HG02943 (cell line): Measurements from ENCODE around the gene ODF2.

Experiments
- ATAC-seq: cut with Tn5 transposase; IDR thresholded peaks from one replicate; pipeline ENCODE4 v1.9.1; 2021; ENCODE audit warnings: mild to moderate bottlenecking, low read depth, moderate library complexity; ENCODE audit not compliant: unreplicated experiment

ODF2 gene

GRCh38 chr9:128521956-128522355, 66.2 kb downstream of the ODF2 start:
- ATAC-seq = no peak

- ATAC-seq = no peak
Observed at GRCh38 chr9:128523199-128523925, 67.6 kb downstream of the ODF2 start.

- no peak for ATAC-seq
Observed at GRCh38 chr9:128526720-128527119, 70.9 kb downstream of the ODF2 start.

- ATAC-seq = no peak
Observed at GRCh38 chr9:128528445-128529160, 72.8 kb downstream of the ODF2 start.

GRCh38 chr9:128529191-128529590, 73.4 kb downstream of the ODF2 start:
- ATAC-seq = no peak

GRCh38 chr9:128532581-128532980, 76.8 kb downstream of the ODF2 start:
- ATAC-seq = no peak

- no peak for ATAC-seq
Observed at GRCh38 chr9:128540634-128541360, 85.0 kb downstream of the ODF2 start.

- ATAC-seq = no peak
Observed at GRCh38 chr9:128546504-128546903, 90.7 kb downstream of the ODF2 start.

- ATAC-seq = no peak
Observed at GRCh38 chr9:128548876-128549275, 93.1 kb downstream of the ODF2 start.

GRCh38 chr9:128550226-128550625, 94.4 kb downstream of the ODF2 start:
- no peak for ATAC-seq
